OCI-LY1 (cell line): ENCODE results near the gene ADAMTS3.

Experiments
- CTCF ChIP-seq: fragments of 200-600 bp; sonication (generic), shearing (Covaris generic); IDR thresholded peaks from 2 replicates; pipeline ENCODE4 v1.5.1; 2017; ENCODE audit warnings: mild to moderate bottlenecking, antibody characterized with exemption, low read length, moderate library complexity, mixed read lengths
- EZH2 ChIP-seq: fragments of 200-600 bp; sonication (generic), shearing (Covaris generic); IDR thresholded peaks from 2 replicates; pipeline ENCODE4 v1.8.0; 2017; ENCODE audit warnings: borderline replicate concordance, mixed run types, mild to moderate bottlenecking, antibody characterized with exemption, low read length, moderate library complexity, mixed read lengths

- TF ChIP-seq CTCF (no peak), EZH2 (no peak)
These were observed 288.8 kb downstream of the ADAMTS3 start for GRCh38 chr4:72280252-72280651.
